Transverse colon (tissue), 4 donors: Measurements from ENCODE around the gene SNX30.

Experiments used
- CTCF ChIP-seq, 5 experiments: fragments of 200-600 bp in 3 of 5; fragments of 450-650 bp in 2 of 5; sonication (generic) in 3 of 5; IDR thresholded peaks; 1 replicate in 2 of 5; 2 replicates in 3 of 5; pipeline ENCODE4 v1.5.1; 2016 to 2017; ENCODE audit warnings: antibody characterized with exemption in 5 of 5, inconsistent platforms in 3 of 5, mild to moderate bottlenecking in 2 of 5, moderate library complexity in 1 of 5
- EP300 ChIP-seq: sonication (generic); formaldehyde crosslinking; IDR thresholded peaks from one replicate; pipeline ENCODE4 v1.6.1; 2017; ENCODE audit warnings: antibody characterized with exemption, low read depth
- POLR2A ChIP-seq: fragments of 450-650 bp; IDR thresholded peaks from one replicate; pipeline ENCODE4 v1.6.1; 2016; ENCODE audit warnings: antibody characterized with exemption, mild to moderate bottlenecking, moderate library complexity
- POLR2AphosphoS5 ChIP-seq, 3 donors: sonication (generic); formaldehyde crosslinking; IDR thresholded peaks; one replicate each; pipeline ENCODE4 v1.6.1; 2016; ENCODE audit warnings: antibody characterized with exemption in 3 of 3

GRCh38 chr9:112863746-112864145, 113.2 kb downstream of the SNX30 start:
- TF ChIP-seq POLR2AphosphoS5 (IDR thresholded peaks at IDR 0.05) (no peak), POLR2A (no peak), CTCF (IDR thresholded peaks at IDR 0.05) (no peak), EP300 (no peak)
